ENCODE data around the gene STRN3.
"Not testable (repeated sequence)": the region's sequence is repeated elsewhere in the genome, so short reads cannot be mapped to it uniquely, and the experiment has no call there.

STRN3 gene

GRCh38 chr14:30938617-30939016 lies 87.6 kb downstream of the STRN3 start:
- DNase-seq (ENCODE audit: low spot score), result no peak
- TF ChIP-seq, protein P1, sequence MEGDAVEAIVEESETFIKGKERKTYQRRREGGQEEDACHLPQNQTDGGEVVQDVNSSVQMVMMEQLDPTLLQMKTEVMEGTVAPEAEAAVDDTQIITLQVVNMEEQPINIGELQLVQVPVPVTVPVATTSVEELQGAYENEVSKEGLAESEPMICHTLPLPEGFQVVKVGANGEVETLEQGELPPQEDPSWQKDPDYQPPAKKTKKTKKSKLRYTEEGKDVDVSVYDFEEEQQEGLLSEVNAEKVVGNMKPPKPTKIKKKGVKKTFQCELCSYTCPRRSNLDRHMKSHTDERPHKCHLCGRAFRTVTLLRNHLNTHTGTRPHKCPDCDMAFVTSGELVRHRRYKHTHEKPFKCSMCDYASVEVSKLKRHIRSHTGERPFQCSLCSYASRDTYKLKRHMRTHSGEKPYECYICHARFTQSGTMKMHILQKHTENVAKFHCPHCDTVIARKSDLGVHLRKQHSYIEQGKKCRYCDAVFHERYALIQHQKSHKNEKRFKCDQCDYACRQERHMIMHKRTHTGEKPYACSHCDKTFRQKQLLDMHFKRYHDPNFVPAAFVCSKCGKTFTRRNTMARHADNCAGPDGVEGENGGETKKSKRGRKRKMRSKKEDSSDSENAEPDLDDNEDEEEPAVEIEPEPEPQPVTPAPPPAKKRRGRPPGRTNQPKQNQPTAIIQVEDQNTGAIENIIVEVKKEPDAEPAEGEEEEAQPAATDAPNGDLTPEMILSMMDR (IDR thresholded peaks at IDR 0.05; ENCODE audit: borderline replicate concordance, control extremely low read depth, extremely low read depth, insufficient read depth, missing control alignments), result no peak
- in situ Hi-C loops (cut with MboI; ENCODE audit: low sequenced_read_pairs, unreplicated experiment), result no loop called here

- in situ Hi-C loops (cut with MboI; ENCODE audit: low sequenced_read_pairs, unreplicated experiment), result no loop called here
- DNase-seq (ENCODE audit: low spot score), result no peak
- TF ChIP-seq, protein P1 (IDR thresholded peaks at IDR 0.05; ENCODE audit: borderline replicate concordance, control extremely low read depth, extremely low read depth, insufficient read depth, missing control alignments), result no peak
Observed at GRCh38 chr14:30935445-30935844, 90.7 kb downstream of the STRN3 start.

DNA sequence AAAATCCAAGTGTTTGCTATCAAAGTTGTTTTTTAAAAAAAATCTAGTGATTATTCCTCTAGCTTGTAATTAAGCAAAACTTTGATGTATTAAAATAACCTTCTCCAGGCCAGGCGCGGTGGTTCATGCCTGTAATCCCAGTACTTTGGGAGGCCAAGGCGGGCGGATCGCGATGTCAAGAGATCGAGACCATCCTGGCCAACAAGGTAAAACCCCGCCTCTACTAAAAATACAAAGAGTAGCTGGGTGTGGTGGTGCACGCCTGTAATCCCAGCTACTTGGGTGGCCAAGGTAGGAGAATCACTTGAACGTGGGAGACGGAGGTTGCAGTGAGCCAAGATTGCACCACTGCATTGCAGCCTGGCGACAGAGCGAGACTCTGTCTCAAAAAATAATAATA lies 92.2 kb downstream of the STRN3 start:
- in situ Hi-C loops (cut with MboI; ENCODE audit: low sequenced_read_pairs, unreplicated experiment); DNase-seq (ENCODE audit: low spot score): not testable (repeated sequence)

DNA sequence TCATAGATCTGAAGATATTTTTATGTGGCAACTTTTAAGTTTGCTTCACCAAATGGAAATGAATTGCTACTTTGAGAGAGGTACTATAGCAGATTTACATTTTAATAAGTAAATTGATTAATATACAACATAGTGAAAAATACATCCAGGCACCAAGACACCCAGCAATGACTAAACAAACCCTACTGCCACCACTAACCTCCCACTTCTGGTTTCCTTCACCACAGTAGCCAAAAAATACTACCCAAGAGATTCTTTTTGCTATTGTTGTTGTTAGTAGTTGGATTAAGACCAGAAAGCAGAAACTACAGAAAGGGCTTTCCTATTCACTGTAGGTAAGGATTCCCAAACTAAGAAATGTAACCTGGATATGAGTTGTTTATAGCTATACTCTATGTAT lies 97.7 kb downstream of the STRN3 start:
- TF ChIP-seq, protein P1 (IDR thresholded peaks at IDR 0.05; ENCODE audit: borderline replicate concordance, control extremely low read depth, extremely low read depth, insufficient read depth, missing control alignments), result no peak
- in situ Hi-C loops (cut with MboI; ENCODE audit: low sequenced_read_pairs, unreplicated experiment), result no loop called here
- peak; percentile 11 for DNase-seq (ENCODE audit: low spot score)

- TF ChIP-seq, protein P1 (IDR thresholded peaks at IDR 0.05; ENCODE audit: borderline replicate concordance, control extremely low read depth, extremely low read depth, insufficient read depth, missing control alignments), result no peak
- in situ Hi-C loops (cut with MboI; ENCODE audit: low sequenced_read_pairs, unreplicated experiment), result no loop called here
- no peak for DNase-seq (ENCODE audit: low spot score)
Observed at GRCh38 chr14:30925254-30925653, 100.9 kb downstream of the STRN3 start.

GRCh38 chr14:30921788-30922187 lies 104.4 kb downstream of the STRN3 start:
- in situ Hi-C loops (cut with MboI; ENCODE audit: low sequenced_read_pairs, unreplicated experiment), result no loop called here
- TF ChIP-seq, protein P1 (IDR thresholded peaks at IDR 0.05; ENCODE audit: borderline replicate concordance, control extremely low read depth, extremely low read depth, insufficient read depth, missing control alignments), result no peak
- no peak for DNase-seq (ENCODE audit: low spot score)

DNA sequence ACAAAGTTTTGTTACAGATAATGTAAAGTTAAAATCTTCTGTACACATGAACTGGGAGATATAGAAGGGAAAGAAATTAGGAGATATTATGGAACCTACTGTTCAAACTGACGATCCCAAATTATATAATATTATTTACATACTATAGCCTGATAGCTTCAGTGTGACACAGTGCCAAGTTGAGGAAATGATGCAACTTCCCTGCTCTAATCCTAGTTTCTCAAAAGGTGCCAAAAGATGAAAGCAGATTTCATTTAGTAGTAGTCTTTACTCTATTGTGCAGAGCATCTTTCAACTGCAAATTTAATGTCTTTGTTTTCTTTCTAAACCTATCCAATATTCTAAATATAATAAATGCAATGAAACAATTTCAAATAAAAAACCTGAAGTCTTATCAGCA lies 104.9 kb downstream of the STRN3 start:
- TF ChIP-seq, protein P1 (IDR thresholded peaks at IDR 0.05; ENCODE audit: borderline replicate concordance, control extremely low read depth, extremely low read depth, insufficient read depth, missing control alignments), result no peak
- DNase-seq (ENCODE audit: low spot score), result no peak
- in situ Hi-C loops (cut with MboI; ENCODE audit: low sequenced_read_pairs, unreplicated experiment), result no loop called here
